Measurements from ENCODE around the gene LRRC45. TPM values are rescaled to one million over a fixed set of nuclear protein-coding genes. Genes with fewer than 3 reads are reported as not detected.

The LRRC45 gene
- polyA plus RNA-seq (2012; ENCODE audit: insufficient read depth, insufficient read length, low read depth): 12.0 TPM

DNA sequence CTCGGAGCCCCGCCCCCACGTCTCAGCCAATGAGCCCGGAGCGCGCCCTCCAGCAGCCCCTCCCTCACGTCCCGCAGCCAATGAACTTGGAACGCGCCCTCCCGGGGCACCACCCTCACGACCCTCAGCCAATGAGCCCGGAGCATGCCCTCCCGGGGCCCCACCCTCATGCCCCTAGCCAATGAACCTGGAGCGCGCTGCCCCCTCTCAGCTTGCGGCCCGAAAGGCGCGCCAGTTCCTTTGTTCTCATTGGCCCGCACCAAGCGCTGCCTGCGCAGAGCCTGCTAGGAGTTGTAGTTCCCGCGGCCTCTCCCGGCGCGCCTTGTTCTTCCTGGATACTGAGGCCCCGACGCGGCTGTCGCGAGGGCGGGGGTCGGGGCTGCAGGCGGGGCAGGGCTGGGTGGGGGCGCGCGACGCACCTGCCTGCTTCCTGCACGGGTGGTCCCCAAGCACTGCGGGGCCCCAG lies at the start of gene LRRC45:
Gene LRRC45, plus strand, starts transcription at position 325 of the 466 bp plus-strand sequence. CDS start 339 bp downstream, outside the sequence.
- H3K27me3 ChIP-seq: no peaks in the 10 kb centered on the region
- H3K4me3 ChIP-seq (ENCODE audit: low read depth, low read length): peak within 1 kb of the TSS; percentile 83
- peaks cover 4% of the 10 kb centered on the region; the same call in 1 of the 2 replicates for H3K36me3 ChIP-seq
- peaks cover 4% of the 10 kb centered on the region for H3K4me1 ChIP-seq
- peak; percentile 100 for DNase-seq
- TF ChIP-seq, protein P1, sequence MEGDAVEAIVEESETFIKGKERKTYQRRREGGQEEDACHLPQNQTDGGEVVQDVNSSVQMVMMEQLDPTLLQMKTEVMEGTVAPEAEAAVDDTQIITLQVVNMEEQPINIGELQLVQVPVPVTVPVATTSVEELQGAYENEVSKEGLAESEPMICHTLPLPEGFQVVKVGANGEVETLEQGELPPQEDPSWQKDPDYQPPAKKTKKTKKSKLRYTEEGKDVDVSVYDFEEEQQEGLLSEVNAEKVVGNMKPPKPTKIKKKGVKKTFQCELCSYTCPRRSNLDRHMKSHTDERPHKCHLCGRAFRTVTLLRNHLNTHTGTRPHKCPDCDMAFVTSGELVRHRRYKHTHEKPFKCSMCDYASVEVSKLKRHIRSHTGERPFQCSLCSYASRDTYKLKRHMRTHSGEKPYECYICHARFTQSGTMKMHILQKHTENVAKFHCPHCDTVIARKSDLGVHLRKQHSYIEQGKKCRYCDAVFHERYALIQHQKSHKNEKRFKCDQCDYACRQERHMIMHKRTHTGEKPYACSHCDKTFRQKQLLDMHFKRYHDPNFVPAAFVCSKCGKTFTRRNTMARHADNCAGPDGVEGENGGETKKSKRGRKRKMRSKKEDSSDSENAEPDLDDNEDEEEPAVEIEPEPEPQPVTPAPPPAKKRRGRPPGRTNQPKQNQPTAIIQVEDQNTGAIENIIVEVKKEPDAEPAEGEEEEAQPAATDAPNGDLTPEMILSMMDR (IDR thresholded peaks at IDR 0.05; ENCODE audit: low read depth, low read length): no peak
- H3K9me3 ChIP-seq: no peaks in the 10 kb centered on the region

DNA sequence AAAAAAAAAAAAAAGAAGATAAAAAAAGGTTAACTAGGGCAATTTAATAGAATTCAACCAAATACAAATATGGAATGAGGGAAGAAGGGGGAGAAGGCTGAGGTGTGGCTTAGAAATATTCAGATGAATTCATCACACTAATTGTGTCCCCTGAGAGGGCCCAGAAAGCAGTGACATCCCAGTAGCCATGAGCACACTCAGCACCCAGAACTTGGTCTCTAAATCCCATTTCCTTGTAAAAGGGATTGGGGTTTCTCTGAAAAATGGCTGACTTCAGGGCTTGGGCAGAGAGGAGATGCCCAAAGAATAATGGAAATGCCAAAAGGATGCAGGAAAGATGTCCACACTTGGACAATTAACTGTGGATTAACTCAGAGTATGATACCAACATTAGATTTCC lies 49.7 kb upstream of the LRRC45 start:
- Histone ChIP-seq H3K36me3 (no peaks in the 10 kb centered on the region), H3K9me3 (peaks cover 6% of the 10 kb centered on the region; the same call in 1 of the 2 replicates), H3K27me3 (no peaks in the 10 kb centered on the region), H3K4me1 (peaks cover 9% of the 10 kb centered on the region), H3K4me3 (ENCODE audit: low read depth, low read length) (no peak overlapping the region)
- TF ChIP-seq, protein P1 (IDR thresholded peaks at IDR 0.05; ENCODE audit: low read depth, low read length): no peak
- no peak for DNase-seq

DNA sequence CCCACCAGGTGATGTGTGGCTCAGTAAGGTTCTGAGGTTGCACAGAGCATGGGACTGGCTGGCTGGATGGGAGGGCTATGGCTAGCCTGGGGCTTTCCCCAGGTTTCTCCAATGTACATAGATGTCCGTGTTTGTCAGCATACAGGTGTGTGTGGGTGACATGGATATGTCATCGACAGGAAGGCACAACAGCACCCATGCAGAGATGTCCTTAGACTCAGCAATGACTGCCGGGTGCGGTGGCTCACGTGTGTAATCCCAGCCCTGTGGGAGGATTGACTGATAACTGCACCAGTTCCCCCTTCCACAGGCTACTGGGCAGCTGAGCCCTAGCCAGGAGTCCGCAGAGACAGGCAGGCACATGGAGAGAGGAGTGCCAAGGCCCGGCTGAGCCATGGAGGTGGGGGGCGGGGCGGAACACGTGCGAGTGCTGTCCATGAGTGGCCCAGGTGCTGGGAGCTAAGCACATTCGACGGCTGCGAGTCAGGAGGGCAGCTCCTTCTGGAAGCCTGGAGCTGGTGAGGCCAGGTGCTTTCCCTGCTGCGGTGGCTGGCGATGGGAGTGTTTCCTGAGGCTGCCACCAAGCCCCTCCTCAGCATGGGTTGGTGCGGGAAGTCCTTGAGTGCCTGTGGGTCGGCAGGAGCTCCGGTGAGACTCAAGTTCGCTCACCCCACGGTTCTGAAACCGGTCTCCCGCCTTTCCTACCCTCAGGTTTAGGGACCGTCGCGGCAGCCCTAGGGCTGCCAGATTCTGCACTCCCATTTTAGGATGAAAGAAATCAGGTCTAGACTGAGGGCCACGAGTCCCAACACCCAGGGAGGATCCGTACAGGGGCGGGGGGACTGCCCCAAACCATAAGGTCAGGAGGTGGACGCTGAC lies 46.5 kb upstream of the LRRC45 start:
- DNase-seq: peak; percentile 60
- H3K4me3 ChIP-seq (ENCODE audit: low read depth, low read length): peak overlapping the region; percentile 84
- TF ChIP-seq, protein P1 (IDR thresholded peaks at IDR 0.05; ENCODE audit: low read depth, low read length): no peak

DNA sequence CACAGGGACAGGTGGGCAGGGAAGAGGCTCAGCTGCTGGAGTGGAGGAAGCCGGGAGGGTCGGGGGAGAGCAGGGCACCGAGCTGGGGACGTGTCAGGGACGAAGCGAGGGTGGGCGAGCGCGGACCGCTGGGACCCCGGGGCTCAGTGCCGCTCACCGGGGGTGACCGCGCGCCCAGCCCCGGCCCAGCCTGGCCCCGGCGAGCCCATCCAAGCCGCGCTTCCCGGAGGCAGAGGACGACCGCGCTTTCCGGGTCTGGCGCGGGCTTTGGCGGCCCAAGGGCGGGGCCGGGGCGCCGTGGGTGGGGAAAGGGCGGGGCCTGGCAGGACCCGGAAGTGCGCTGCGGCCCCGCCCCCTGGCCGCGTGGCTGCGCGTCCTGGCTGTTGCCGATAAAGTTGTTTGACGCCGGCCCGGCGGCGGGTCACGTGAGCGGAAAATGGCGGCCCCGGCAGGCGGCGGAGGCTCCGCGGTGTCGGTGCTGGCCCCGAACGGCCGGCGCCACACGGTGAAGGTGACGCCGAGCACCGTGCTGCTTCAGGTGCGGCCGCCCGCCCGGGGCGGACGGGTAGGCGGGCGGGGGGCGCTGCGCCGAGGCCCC lies 45.8 kb upstream of the LRRC45 start, which contains the start of gene ASPSCR1:
Gene ASPSCR1, plus strand, starts transcription at position 419 of the 598 bp plus-strand sequence. Its CDS starts 18 bp downstream, at position 437.
- DNase-seq: peak; percentile 96
- TF ChIP-seq, protein P1 (IDR thresholded peaks at IDR 0.05; ENCODE audit: low read depth, low read length): no peak
- Histone ChIP-seq H3K9me3 (peaks cover 6% of the 10 kb centered on the region; the same call in 1 of the 2 replicates), H3K27me3 (no peaks in the 10 kb centered on the region), H3K4me3 (ENCODE audit: low read depth, low read length) (peak within 1 kb of the TSS; percentile 84), H3K4me1 (peaks cover 9% of the 10 kb centered on the region), H3K36me3 (peaks cover 13% of the 10 kb centered on the region)

More for the DNA sequence above, 46.5 kb upstream of the LRRC45 start:
- H3K36me3 ChIP-seq: peaks cover 13% of the 10 kb centered on the region
- no peaks in the 10 kb centered on the region for H3K27me3 ChIP-seq
- H3K9me3 ChIP-seq: peaks cover 6% of the 10 kb centered on the region; the same call in 1 of the 2 replicates
- peaks cover 9% of the 10 kb centered on the region for H3K4me1 ChIP-seq

DNA sequence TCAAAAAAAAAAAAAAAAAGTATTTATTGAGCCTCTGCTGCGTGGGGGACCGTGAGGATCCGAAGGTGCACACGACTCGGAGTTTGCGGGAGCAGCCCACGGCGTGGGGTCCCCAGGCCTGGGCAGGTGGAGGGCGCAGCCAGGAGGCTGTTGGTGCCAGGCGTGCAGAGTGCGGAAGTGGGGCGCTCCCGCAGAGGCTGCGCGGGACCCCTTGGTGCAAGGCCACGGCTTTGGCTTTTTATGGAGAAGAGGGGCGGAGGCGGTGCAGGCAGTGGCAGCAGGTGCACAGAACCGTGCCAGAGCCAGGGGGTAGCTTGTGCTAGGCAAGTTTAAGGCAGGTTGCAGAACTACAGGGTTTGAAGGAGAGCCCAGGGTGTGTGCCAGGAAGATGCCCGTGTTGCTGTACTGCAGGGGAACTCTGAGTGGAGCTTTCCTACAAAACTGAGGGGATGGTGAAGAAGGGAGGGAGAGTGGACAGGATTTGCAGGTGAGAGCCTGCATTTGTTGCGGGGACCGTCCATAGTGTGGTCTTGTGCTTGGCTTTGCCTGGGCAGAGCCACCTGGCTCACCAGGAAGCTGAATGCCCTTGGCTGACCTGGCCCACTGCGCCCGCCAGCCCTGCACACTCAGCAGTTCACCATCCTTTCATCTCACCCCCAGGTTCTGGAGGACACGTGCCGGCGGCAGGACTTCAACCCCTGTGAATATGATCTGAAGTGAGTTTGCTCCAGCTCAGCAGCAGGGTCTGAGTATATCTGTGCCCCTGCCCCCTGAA lies 44.4 kb upstream of the LRRC45 start:
- TF ChIP-seq, protein P1 (IDR thresholded peaks at IDR 0.05; ENCODE audit: low read depth, low read length): no peak
- Histone ChIP-seq H3K4me3 (ENCODE audit: low read depth, low read length) (peak overlapping the region; percentile 84), H3K36me3 (peaks cover 13% of the 10 kb centered on the region), H3K9me3 (peaks cover 6% of the 10 kb centered on the region; the same call in 1 of the 2 replicates), H3K27me3 (no peaks in the 10 kb centered on the region), H3K4me1 (peaks cover 9% of the 10 kb centered on the region)
- DNase-seq: no peak
